HepG2 (cell line): ENCODE results near the gene ZG16. TPM values are rescaled to one million over a fixed set of nuclear protein-coding genes. Genes with fewer than 3 reads are reported as not detected.
A peak's percentile ranks its signal among the peaks of the same experiment; 100 is the strongest.

Experiments used
- CCAR2 ChIP-seq: fragments of 200-400 bp; formaldehyde crosslinking; optimal IDR thresholded peaks from 2 replicates; pipeline ENCODE3; 2018; ENCODE audit warnings: low read depth, mild to moderate bottlenecking, low read length, moderate library complexity
- FOXM1 ChIP-seq: sonication (generic); formaldehyde crosslinking; IDR thresholded peaks from 2 replicates; pipeline ENCODE4 v1.5.0; 2020; ENCODE audit warnings: missing genetic modification reagents
- KLF15 ChIP-seq: sonication (generic); formaldehyde crosslinking; IDR thresholded peaks from 2 replicates; pipeline ENCODE4 v1.8.1; 2023; ENCODE audit warnings: borderline replicate concordance, mild to moderate bottlenecking, inconsistent platforms, missing genetic modification reagents, mixed read lengths
- MAFF ChIP-seq: IDR thresholded peaks from 2 replicates; pipeline ENCODE4 v1.6.1; 2011; ENCODE audit warnings: low read depth, low read length, improper control_type of control experiment
- NAIF1 ChIP-seq: sonication (generic); formaldehyde crosslinking; IDR thresholded peaks from 2 replicates; pipeline ENCODE4 v1.5.0; 2020; ENCODE audit warnings: mild to moderate bottlenecking, missing genetic modification reagents, borderline replicate concordance
- PLRG1 ChIP-seq: fragments of 450-650 bp; conservative IDR thresholded peaks from 2 replicates; pipeline ENCODE4 v1.6.1; 2016
- SATB2 ChIP-seq: sonication (generic); formaldehyde crosslinking; IDR thresholded peaks from 2 replicates; pipeline ENCODE4 v1.5.0; 2020; ENCODE audit warnings: missing genetic modification reagents
- SIN3B ChIP-seq: fragments of 150-350 bp; IDR thresholded peaks from 2 replicates; pipeline ENCODE4 v1.6.1; 2014; ENCODE audit warnings: low read length
- SSRP1 ChIP-seq: IDR thresholded peaks from 2 replicates; pipeline ENCODE4 v1.6.1; 2016; ENCODE audit warnings: control low read depth
- THRA ChIP-seq: sonication (generic); formaldehyde crosslinking; IDR thresholded peaks from 2 replicates; pipeline ENCODE4 v1.4.0; 2020; ENCODE audit warnings: missing genetic modification reagents, borderline replicate concordance
- TSC22D2 ChIP-seq: sonication (generic); formaldehyde crosslinking; IDR thresholded peaks from 2 replicates; pipeline ENCODE4 v1.5.1; 2020; ENCODE audit warnings: missing genetic modification reagents, mild to moderate bottlenecking, borderline replicate concordance
- U2AF1 ChIP-seq: fragments of 200-400 bp; formaldehyde crosslinking; optimal IDR thresholded peaks from 2 replicates; pipeline ENCODE3; 2017; ENCODE audit warnings: mild to moderate bottlenecking, low read depth, low read length
- ZNF20 ChIP-seq: sonication (generic); formaldehyde crosslinking; IDR thresholded peaks from 2 replicates; pipeline ENCODE4 v1.4.0; 2020; ENCODE audit warnings: mild to moderate bottlenecking, moderate library complexity, missing genetic modification reagents
- ZNF34 ChIP-seq: sonication (generic); formaldehyde crosslinking; IDR thresholded peaks from 2 replicates; pipeline ENCODE4 v1.4.0; 2020; ENCODE audit warnings: mild to moderate bottlenecking, missing genetic modification reagents, borderline replicate concordance
- ZNF382 ChIP-seq: sonication (generic); formaldehyde crosslinking; IDR thresholded peaks from 2 replicates; pipeline ENCODE4 v1.5.0; 2020; ENCODE audit warnings: missing genetic modification reagents, mild to moderate bottlenecking, borderline replicate concordance
- ZNF460 ChIP-seq: sonication (generic); formaldehyde crosslinking; IDR thresholded peaks from 2 replicates; pipeline ENCODE4 v1.5.1; 2020; ENCODE audit warnings: missing genetic modification reagents, mild to moderate bottlenecking, borderline replicate concordance
- ZNF564 ChIP-seq: sonication (generic); formaldehyde crosslinking; IDR thresholded peaks from 2 replicates; pipeline ENCODE4 v1.8.1; 2023; ENCODE audit warnings: mild to moderate bottlenecking, missing genetic modification reagents
- ZNF615 ChIP-seq: sonication (generic); formaldehyde crosslinking; IDR thresholded peaks from 2 replicates; pipeline ENCODE4 v1.5.0; 2020; ENCODE audit warnings: mild to moderate bottlenecking, missing genetic modification reagents, borderline replicate concordance
- polyA plus RNA-seq, 8 experiments: library from polyadenylated mRNA; depleted of rRNA in 3 of 8; stranded (reverse) in 7 of 8; unstranded in 1 of 8; fragments of >200 nt; fragmentation: Illumina TruSeq in 4 of 8; extraction: Trizol in 4 of 8; gene quantifications; 2 replicates each; pipeline versions ENCODE4 v1.2.1 to v1.2.3, GENCODE V29; 2011 to 2016; ENCODE audit warnings: low read depth in 4 of 8, missing spikeins in 1 of 8, mixed read lengths in 1 of 8; ENCODE audit not compliant: insufficient read depth in 1 of 8
- total RNA-seq, 5 experiments: library from RNA; depleted of rRNA; stranded (reverse); fragments of >200 nt; fragmentation: Illumina TruSeq; extraction: Trizol; gene quantifications; 2 replicates each; pipeline ENCODE4 v1.2.3, GENCODE V29; 2016; ENCODE audit warnings: low read depth in 1 of 5
- TF ChIP-seq, protein P1 (sequence below), 2 experiments: sonication (generic) in 1 of 2; formaldehyde crosslinking in 1 of 2; IDR thresholded peaks; 2 replicates each; pipeline versions ENCODE4 v1.6.1 to v1.9.0; 2014 to 2022; ENCODE audit warnings: antibody characterized with exemption in 1 of 2, borderline replicate concordance in 1 of 2, inconsistent platforms in 1 of 2, low read depth in 1 of 2, missing genetic modification reagents in 1 of 2
- TF ChIP-seq, protein P2 (sequence below): sonication (generic); formaldehyde crosslinking; IDR thresholded peaks from 2 replicates; pipeline ENCODE4 v1.5.1; 2020; ENCODE audit warnings: missing genetic modification reagents, mild to moderate bottlenecking, borderline replicate concordance

Gene ZG16
- total and polyA plus RNA-seq, 2 of the 13 experiments (the other 11 are each of a cell fraction or from before 2014, with no cell fraction given) = 0.04 to 0.07 TPM

DNA sequence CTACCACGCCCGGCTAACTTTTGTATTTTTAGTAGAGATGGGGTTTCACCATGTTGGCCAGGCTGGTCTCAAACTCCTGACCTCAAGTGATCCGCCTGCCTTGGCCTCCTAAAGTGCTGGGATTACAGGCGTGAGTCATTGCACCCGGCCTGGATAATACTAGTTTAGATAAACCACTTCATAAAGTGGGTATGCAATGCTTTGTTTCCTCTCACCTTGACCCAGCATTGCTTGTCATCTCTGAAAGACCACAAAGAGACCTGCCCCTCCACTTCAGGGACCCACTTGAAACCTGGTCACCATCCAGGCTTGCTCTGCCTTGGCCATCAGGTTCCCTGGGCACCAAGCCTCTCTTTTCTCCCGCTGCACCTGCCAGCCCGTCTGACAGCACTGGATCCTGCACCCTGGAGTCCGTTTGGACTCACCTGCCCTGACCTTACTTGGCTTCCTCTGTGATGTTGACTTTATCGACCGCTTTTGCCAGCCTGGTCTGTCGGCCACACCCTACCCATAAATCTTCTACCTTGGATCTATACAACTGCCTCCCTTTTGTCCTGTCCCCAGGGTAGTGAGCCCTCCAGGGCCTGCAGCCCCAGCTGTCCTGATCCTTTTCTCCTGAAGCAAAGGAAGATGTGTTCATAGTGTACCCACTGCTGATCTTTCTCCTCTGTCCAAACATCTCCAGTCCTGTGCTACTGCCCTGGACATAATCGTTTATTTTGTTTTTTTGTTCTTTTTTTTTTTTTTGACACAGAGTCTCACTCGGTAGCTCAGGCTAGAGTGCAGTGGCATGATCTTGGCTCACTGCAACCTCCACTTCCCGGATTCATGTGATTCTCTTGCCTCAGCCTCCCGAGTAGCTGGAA, 12.7 kb upstream of the ZG16 start (continued):
- TF ChIP-seq CCAR2 (no peak), MAFF (no peak), NAIF1 (CRISPR knock-in tag) (0 out of 2 replicates have a peak, but pooled peaks have one; percentile 59), FOXM1 (no peak; the same call in 1 of the 2 replicates), SSRP1 (CRISPR knock-in tag) (no peak; the same call in none of the 2 replicates), SIN3B (no peak; the same call in 1 of the 2 replicates), ZNF615 (0 out of 2 replicates have a peak, but pooled peaks have one; percentile 34), SATB2 (no peak), ZNF20 (CRISPR knock-in tag) (peak; percentile 84; the same call in 1 of the 2 replicates), ZNF382 (CRISPR knock-in tag) (no peak), TSC22D2 (CRISPR knock-in tag) (no peak), ZNF34 (no peak), U2AF1 (no peak), ZNF460 (CRISPR knock-in tag) (peak; percentile 80; the same call in 1 of the 2 replicates), THRA (CRISPR knock-in tag) (peak; percentile 100), PLRG1 (no peak), ZNF564 (no peak), KLF15 (CRISPR knock-in tag) (peak; percentile 50; the same call in 1 of the 2 replicates)
- TF ChIP-seq, protein P1, sequence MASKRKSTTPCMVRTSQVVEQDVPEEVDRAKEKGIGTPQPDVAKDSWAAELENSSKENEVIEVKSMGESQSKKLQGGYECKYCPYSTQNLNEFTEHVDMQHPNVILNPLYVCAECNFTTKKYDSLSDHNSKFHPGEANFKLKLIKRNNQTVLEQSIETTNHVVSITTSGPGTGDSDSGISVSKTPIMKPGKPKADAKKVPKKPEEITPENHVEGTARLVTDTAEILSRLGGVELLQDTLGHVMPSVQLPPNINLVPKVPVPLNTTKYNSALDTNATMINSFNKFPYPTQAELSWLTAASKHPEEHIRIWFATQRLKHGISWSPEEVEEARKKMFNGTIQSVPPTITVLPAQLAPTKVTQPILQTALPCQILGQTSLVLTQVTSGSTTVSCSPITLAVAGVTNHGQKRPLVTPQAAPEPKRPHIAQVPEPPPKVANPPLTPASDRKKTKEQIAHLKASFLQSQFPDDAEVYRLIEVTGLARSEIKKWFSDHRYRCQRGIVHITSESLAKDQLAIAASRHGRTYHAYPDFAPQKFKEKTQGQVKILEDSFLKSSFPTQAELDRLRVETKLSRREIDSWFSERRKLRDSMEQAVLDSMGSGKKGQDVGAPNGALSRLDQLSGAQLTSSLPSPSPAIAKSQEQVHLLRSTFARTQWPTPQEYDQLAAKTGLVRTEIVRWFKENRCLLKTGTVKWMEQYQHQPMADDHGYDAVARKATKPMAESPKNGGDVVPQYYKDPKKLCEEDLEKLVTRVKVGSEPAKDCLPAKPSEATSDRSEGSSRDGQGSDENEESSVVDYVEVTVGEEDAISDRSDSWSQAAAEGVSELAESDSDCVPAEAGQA (IDR thresholded peaks at IDR 0.05; ENCODE audit: low read depth) = peak; percentile 36; the same call in 1 of the 2 replicates
- TF ChIP-seq, protein P1 (CRISPR knock-in tag; IDR thresholded peaks at IDR 0.05; ENCODE audit: borderline replicate concordance) = peak; percentile 97; the same call in 1 of the 2 replicates
- TF ChIP-seq, protein P2, sequence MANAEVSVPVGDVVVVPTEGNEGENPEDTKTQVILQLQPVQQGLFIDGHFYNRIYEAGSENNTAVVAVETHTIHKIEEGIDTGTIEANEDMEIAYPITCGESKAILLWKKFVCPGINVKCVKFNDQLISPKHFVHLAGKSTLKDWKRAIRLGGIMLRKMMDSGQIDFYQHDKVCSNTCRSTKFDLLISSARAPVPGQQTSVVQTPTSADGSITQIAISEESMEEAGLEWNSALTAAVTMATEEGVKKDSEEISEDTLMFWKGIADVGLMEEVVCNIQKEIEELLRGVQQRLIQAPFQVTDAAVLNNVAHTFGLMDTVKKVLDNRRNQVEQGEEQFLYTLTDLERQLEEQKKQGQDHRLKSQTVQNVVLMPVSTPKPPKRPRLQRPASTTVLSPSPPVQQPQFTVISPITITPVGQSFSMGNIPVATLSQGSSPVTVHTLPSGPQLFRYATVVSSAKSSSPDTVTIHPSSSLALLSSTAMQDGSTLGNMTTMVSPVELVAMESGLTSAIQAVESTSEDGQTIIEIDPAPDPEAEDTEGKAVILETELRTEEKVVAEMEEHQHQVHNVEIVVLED = peak; percentile 67; the same call in 1 of the 2 replicates
